H9 (cell line): ENCODE data around the gene SF3B5. TPM values are rescaled to one million over a fixed set of nuclear protein-coding genes. Genes with fewer than 3 reads are reported as not detected.

Source experiments
- DNase-seq: peaks from one replicate; pipeline ENCODE4 v3.0.0-alpha.2; 2017
- H2AFZ ChIP-seq: one replicate; pipeline ENCODE4 v1.6.1; 2013; ENCODE audit warnings: mild to moderate bottlenecking, low read length, control low read depth, moderate library complexity
- H2AK5ac ChIP-seq: 2 replicates; pipeline ENCODE4 v1.6.1; 2013; ENCODE audit warnings: low read length, control low read depth, mixed read lengths; ENCODE audit not compliant: insufficient read length
- H2BK120ac ChIP-seq: one replicate; pipeline ENCODE4 v1.6.1; 2013; ENCODE audit warnings: low read depth, mild to moderate bottlenecking, low read length, control low read depth, inconsistent platforms; ENCODE audit not compliant: poor library complexity, severe bottlenecking
- H2BK12ac ChIP-seq: 2 replicates; pipeline ENCODE4 v1.6.1; 2013; ENCODE audit warnings: low read length, control low read depth, mixed read lengths, low read depth; ENCODE audit not compliant: insufficient read length
- H2BK15ac ChIP-seq: 2 replicates; pipeline ENCODE4 v1.6.1; 2013; ENCODE audit warnings: low read depth, low read length, control low read depth
- H2BK20ac ChIP-seq: one replicate; pipeline ENCODE4 v1.6.1; 2013; ENCODE audit warnings: low read depth, mild to moderate bottlenecking, low read length, control low read depth, inconsistent platforms; ENCODE audit not compliant: poor library complexity, severe bottlenecking
- H2BK5ac ChIP-seq: 2 replicates; pipeline ENCODE4 v1.6.1; 2013; ENCODE audit warnings: low read length, control low read depth, mixed read lengths; ENCODE audit not compliant: insufficient read length
- H3K14ac ChIP-seq: 2 replicates; pipeline ENCODE4 v1.6.1; 2013; ENCODE audit warnings: low read length, control low read depth; ENCODE audit not compliant: insufficient read depth
- H3K18ac ChIP-seq: 2 replicates; pipeline ENCODE4 v1.6.1; 2013; ENCODE audit warnings: low read depth, mild to moderate bottlenecking, mixed read lengths, low read length, control low read depth; ENCODE audit not compliant: insufficient read length
- H3K23ac ChIP-seq: 2 replicates; pipeline ENCODE4 v1.6.1; 2013; ENCODE audit warnings: low read length, control low read depth, mixed read lengths, low read depth; ENCODE audit not compliant: insufficient read length
- H3K23me2 ChIP-seq: 2 replicates; pipeline ENCODE4 v1.6.1; 2013; ENCODE audit warnings: low read depth, mild to moderate bottlenecking, mixed read lengths, low read length, control low read depth; ENCODE audit not compliant: insufficient read length, poor library complexity, severe bottlenecking
- H3K27ac ChIP-seq: 2 replicates; pipeline ENCODE4 v1.5.1; 2013; ENCODE audit warnings: low read length, control low read depth, mixed read lengths, low read depth; ENCODE audit not compliant: insufficient read length
- H3K27me3 ChIP-seq: 2 replicates; pipeline ENCODE4 v1.6.1; 2013; ENCODE audit warnings: low read length, control low read depth, inconsistent platforms; ENCODE audit not compliant: insufficient read depth
- H3K4ac ChIP-seq: 2 replicates; pipeline ENCODE4 v1.6.1; 2013; ENCODE audit warnings: low read depth, mild to moderate bottlenecking, control low read depth, inconsistent platforms, low read length, moderate library complexity
- H3K4me1 ChIP-seq: 2 replicates; pipeline ENCODE4 v1.6.1; 2013; ENCODE audit warnings: low read length, control low read depth, inconsistent platforms; ENCODE audit not compliant: insufficient read depth
- H3K4me2 ChIP-seq: 2 replicates; pipeline ENCODE4 v1.6.1; 2013; ENCODE audit warnings: low read length, control low read depth, mixed read lengths; ENCODE audit not compliant: insufficient read length, insufficient read depth
- H3K56ac ChIP-seq: 2 replicates; pipeline ENCODE4 v1.6.1; 2013; ENCODE audit warnings: low read depth, mild to moderate bottlenecking, mixed read lengths, low read length, control low read depth; ENCODE audit not compliant: insufficient read length
- H3K79me1 ChIP-seq: 2 replicates; pipeline ENCODE4 v1.6.1; 2013; ENCODE audit warnings: low read depth, mild to moderate bottlenecking, moderate library complexity, low read length, control low read depth, inconsistent platforms; ENCODE audit not compliant: insufficient read depth, poor library complexity, severe bottlenecking
- H3K79me2 ChIP-seq: 2 replicates; pipeline ENCODE4 v1.6.1; 2013; ENCODE audit warnings: low read length, control low read depth, inconsistent platforms; ENCODE audit not compliant: insufficient read depth
- H3K9ac ChIP-seq: 2 replicates; pipeline ENCODE4 v1.6.1; 2013; ENCODE audit warnings: low read length, control low read depth, mixed read lengths; ENCODE audit not compliant: insufficient read length; ENCODE audit errors: extremely low read depth
- H3K9me3 ChIP-seq: one replicate; pipeline ENCODE4 v1.6.1; 2013; ENCODE audit warnings: low read depth, low read length, inconsistent platforms; ENCODE audit not compliant: control insufficient read depth
- H3T11ph ChIP-seq: one replicate; pipeline ENCODE4 v1.6.1; 2013; ENCODE audit warnings: mild to moderate bottlenecking, low read length, control low read depth, inconsistent platforms
- H4K20me1 ChIP-seq: one replicate; pipeline ENCODE4 v1.6.1; 2013; ENCODE audit not compliant: control insufficient read depth, insufficient read length, insufficient read depth
- H4K5ac ChIP-seq: 2 replicates; pipeline ENCODE4 v1.6.1; 2013; ENCODE audit warnings: low read depth, mild to moderate bottlenecking, mixed read lengths, low read length, control low read depth; ENCODE audit not compliant: insufficient read length
- H4K8ac ChIP-seq: replicated peaks from 2 replicates; pipeline ENCODE4 v1.6.1; 2013; ENCODE audit warnings: low read length, control low read depth, mixed read lengths, low read depth; ENCODE audit not compliant: insufficient read length
- H4K91ac ChIP-seq: 2 replicates; pipeline ENCODE4 v1.6.1; 2013; ENCODE audit warnings: low read depth, mild to moderate bottlenecking, moderate library complexity, mixed read lengths, low read length, control low read depth; ENCODE audit not compliant: insufficient read length
- H3K27ac Mint-ChIP-seq, 3 experiments: 2 replicates in 2 of 3; 3 replicates in 1 of 3; pipeline ENCODE4 v1.8.0; 2020 to 2021; ENCODE audit warnings: mixed read lengths in 3 of 3, mild to moderate bottlenecking in 1 of 3, moderate library complexity in 1 of 3
- H3K27me3 Mint-ChIP-seq: 2 replicates; pipeline ENCODE4 v1.8.0; 2021; ENCODE audit warnings: low read depth, mild to moderate bottlenecking, moderate library complexity, mixed read lengths
- H3K36me3 Mint-ChIP-seq, 3 experiments: 2 replicates in 2 of 3; 3 replicates in 1 of 3; pipeline ENCODE4 v1.8.0; 2020 to 2021; ENCODE audit warnings: low read depth in 3 of 3, mixed read lengths in 3 of 3; ENCODE audit not compliant: insufficient read depth in 1 of 3
- H3K4me1 Mint-ChIP-seq, 2 experiments: 2 replicates each; pipeline ENCODE4 v1.8.0; 2020; ENCODE audit warnings: mixed read lengths in 2 of 2
- H3K4me3 Mint-ChIP-seq, 2 experiments: 2 replicates in 1 of 2; 3 replicates in 1 of 2; pipeline ENCODE4 v1.8.0; 2020 to 2021; ENCODE audit warnings: mild to moderate bottlenecking in 2 of 2, mixed read lengths in 2 of 2, moderate library complexity in 1 of 2
- H3K9me3 Mint-ChIP-seq, 2 experiments: 2 replicates in 1 of 2; 3 replicates in 1 of 2; pipeline ENCODE4 v1.8.0; 2020; ENCODE audit warnings: mild to moderate bottlenecking in 2 of 2, mixed read lengths in 2 of 2, moderate library complexity in 1 of 2
- CTCF ChIP-seq: fragments of 200-600 bp; sonication (generic); conservative IDR thresholded peaks from 3 replicates; pipeline ENCODE4 v1.8.0; 2021; ENCODE audit warnings: antibody characterized with exemption, mild to moderate bottlenecking
- whole genome bisulfite sequencing: extraction: QIAGEN DNeasy Blood & Tissue Kit; methylation state at CpG from one replicate; pipeline ENCODE4 v1.1.7; 2013; ENCODE audit warnings: missing lambda C conversion rate, low lambda C conversion rate, mixed read lengths; ENCODE audit not compliant: insufficient read length; ENCODE audit errors: extremely low coverage; 5-methylcytosine and 5-hydroxymethylcytosine counted together
- total RNA-seq: library from RNA; stranded (reverse); gene quantifications from 2 replicates; pipeline ENCODE4 v1.2.1, GENCODE V29; 2021

SF3B5 gene
- total RNA-seq, 1 experiment from 2014 or later, result 145 TPM

- Histone ChIP-seq H2BK12ac (no peak overlapping the region), H3K9ac (no peak overlapping the region), H4K8ac (no peak overlapping the region), H2BK15ac (no peak overlapping the region), H3K79me1 (no peaks in the 10 kb centered on the region), H3K23me2 (no peaks in the 10 kb centered on the region), H4K91ac (no peak overlapping the region), H3K9me3 (no peaks in the 10 kb centered on the region), H2BK120ac (no peak overlapping the region), H3K27ac (no peak overlapping the region), H2BK5ac (no peak overlapping the region), H3K56ac (no peak overlapping the region), H3K4me1 (no peaks in the 10 kb centered on the region), H2AK5ac (no peak overlapping the region), H2BK20ac (no peak overlapping the region), H3K4me2 (no peak overlapping the region), H3K18ac (no peak overlapping the region), H3K79me2 (no peaks in the 10 kb centered on the region), H3T11ph (no peak overlapping the region), H3K23ac (no peak overlapping the region), H4K20me1 (no peaks in the 10 kb centered on the region), H3K14ac (no peak overlapping the region), H4K5ac (no peak overlapping the region), H2AFZ (no peak overlapping the region), H3K27me3 (no peaks in the 10 kb centered on the region), H3K4ac (no peak overlapping the region)
- H3K4me3 Mint-ChIP-seq, result no peak overlapping the region
- no peaks in the 10 kb centered on the region; the same call in 1 of the 2 replicates for H3K27me3 Mint-ChIP-seq
- no CpG with 5 or more reads among the region's 13 CpGs for WGBS
- DNase-seq, result no peak
- H3K27ac Mint-ChIP-seq, result peak overlapping the region in 1 of 3 experiments; percentile 4; a peak in 1 of 7 replicates
- H3K4me1 Mint-ChIP-seq, result no peaks in the 10 kb centered on the region
- no peaks in the 10 kb centered on the region for H3K9me3 Mint-ChIP-seq
- no peaks in the 10 kb centered on the region for H3K36me3 Mint-ChIP-seq
- TF ChIP-seq CTCF, result peak; percentile 35; the same call in 2 of the 3 replicates
Observed at GRCh38 chr6:144087789-144088426, 7.5 kb downstream of the SF3B5 start.
